SK-N-MC (cell line): ENCODE results near the gene THTPA.
"Not testable (repeated sequence)": the region's sequence is repeated elsewhere in the genome, so short reads cannot be mapped to it uniquely, and the experiment has no call there.

Experiments
- DNase-seq: peaks from one replicate; pipeline ENCODE4 v3.0.0-alpha.2; 2011; ENCODE audit warnings: low read depth, low spot score
- H3K27ac ChIP-seq: fragments of 200-600 bp; sonication (generic); 2 replicates; pipeline ENCODE4 v1.5.1; 2016; ENCODE audit warnings: mixed run types
- H3K36me3 ChIP-seq: fragments of 200-600 bp; sonication (generic); 2 replicates; pipeline ENCODE4 v1.6.1; 2017; ENCODE audit warnings: antibody characterized with exemption, low read length, mixed read lengths; ENCODE audit not compliant: insufficient read depth
- H3K4me3 ChIP-seq: fragments of 200-600 bp; sonication (generic); 2 replicates; pipeline ENCODE4 v1.5.1; 2016
- H3K9ac ChIP-seq: fragments of 200-600 bp; sonication (generic); 2 replicates; pipeline ENCODE4 v1.8.0; 2017; ENCODE audit warnings: mixed run types, mixed read lengths; ENCODE audit not compliant: insufficient read length
- H3K9me3 ChIP-seq: fragments of 200-600 bp; sonication (generic); 2 replicates; pipeline ENCODE4 v1.6.1; 2017; ENCODE audit warnings: low read depth, mild to moderate bottlenecking, antibody characterized with exemption, low read length, moderate library complexity, mixed read lengths
- EZH2 ChIP-seq: fragments of 200-600 bp; sonication (generic); IDR thresholded peaks from one replicate; pipeline ENCODE4 v1.6.1; 2017; ENCODE audit warnings: antibody characterized with exemption
- FOXP2 ChIP-seq: optimal IDR thresholded peaks from 2 replicates; pipeline ENCODE3; 2011; ENCODE audit warnings: mild to moderate bottlenecking, moderate library complexity; ENCODE audit not compliant: insufficient read depth; ENCODE audit errors: extremely low read length, control extremely low read depth
- POLR2AphosphoS5 ChIP-seq: IDR thresholded peaks from 2 replicates; pipeline ENCODE4 v1.6.1; 2012; ENCODE audit warnings: mild to moderate bottlenecking, low read depth, low read length, borderline replicate concordance

THTPA gene

GRCh38 chr14:23530375-23531055, 25.6 kb upstream of the THTPA start:
- TF ChIP-seq EZH2 = no peak
- no peak for DNase-seq
- no peak overlapping the region for H3K4me3 ChIP-seq
- no peaks in the 10 kb centered on the region for H3K9me3 ChIP-seq
- no peaks in the 10 kb centered on the region for H3K36me3 ChIP-seq
- no peak overlapping the region for H3K27ac ChIP-seq
- no peak overlapping the region for H3K9ac ChIP-seq

GRCh38 chr14:23531391-23531790, 24.7 kb upstream of the THTPA start:
- Histone ChIP-seq H3K36me3 (no peaks in the 10 kb centered on the region), H3K9me3 (no peaks in the 10 kb centered on the region), H3K9ac (no peak overlapping the region), H3K4me3 (no peak overlapping the region), H3K27ac (no peak overlapping the region)
- TF ChIP-seq FOXP2 (no peak), POLR2AphosphoS5 (no peak), EZH2 (no peak)
- DNase-seq = no peak

GRCh38 chr14:23532658-23533057, 23.4 kb upstream of the THTPA start:
- Histone ChIP-seq H3K36me3 (no peaks in the 10 kb centered on the region), H3K27ac (no peak overlapping the region), H3K4me3 (no peak overlapping the region), H3K9me3 (no peaks in the 10 kb centered on the region), H3K9ac (no peak overlapping the region)
- no peak for DNase-seq
- no peak for TF ChIP-seq FOXP2
- TF ChIP-seq POLR2AphosphoS5 = no peak
- no peak for TF ChIP-seq EZH2

- DNase-seq = no peak
- H3K27ac ChIP-seq = no peak overlapping the region
- no peak overlapping the region for H3K4me3 ChIP-seq
- H3K36me3 ChIP-seq = no peaks in the 10 kb centered on the region
- TF ChIP-seq FOXP2 = no peak
- no peak for TF ChIP-seq EZH2
- no peak for TF ChIP-seq POLR2AphosphoS5
- H3K9ac ChIP-seq = no peak overlapping the region
- no peaks in the 10 kb centered on the region for H3K9me3 ChIP-seq
Observed at GRCh38 chr14:23533652-23534435, 22.2 kb upstream of the THTPA start.

- no peak overlapping the region for H3K9ac ChIP-seq
- H3K27ac ChIP-seq = no peak overlapping the region
- H3K4me3 ChIP-seq = no peak overlapping the region
- H3K9me3 ChIP-seq = no peaks in the 10 kb centered on the region
- H3K36me3 ChIP-seq = no peaks in the 10 kb centered on the region
- TF ChIP-seq FOXP2 (no peak), EZH2 (no peak), POLR2AphosphoS5 (no peak)
- DNase-seq = no peak
Observed at GRCh38 chr14:23535943-23536342, 20.1 kb upstream of the THTPA start.

GRCh38 chr14:23536494-23536893, 19.6 kb upstream of the THTPA start:
- H3K9me3 ChIP-seq = no peaks in the 10 kb centered on the region
- DNase-seq = no peak
- no peak overlapping the region for H3K4me3 ChIP-seq
- H3K36me3 ChIP-seq = no peaks in the 10 kb centered on the region
- TF ChIP-seq POLR2AphosphoS5 (no peak), EZH2 (no peak), FOXP2 (no peak)
- no peak overlapping the region for H3K9ac ChIP-seq
- no peak overlapping the region for H3K27ac ChIP-seq

- not testable (repeated sequence) for H3K36me3 ChIP-seq, H3K9me3 ChIP-seq, H3K27ac ChIP-seq, DNase-seq, H3K4me3 ChIP-seq, H3K9ac ChIP-seq
Observed at GRCh38 chr14:23536906-23537305, 19.2 kb upstream of the THTPA start.

GRCh38 chr14:23537351-23538049, 18.6 kb upstream of the THTPA start:
- TF ChIP-seq EZH2 (no peak), POLR2AphosphoS5 (no peak), FOXP2 (no peak)
- no peaks in the 10 kb centered on the region for H3K9me3 ChIP-seq
- DNase-seq = no peak
- no peak overlapping the region for H3K9ac ChIP-seq
- no peaks in the 10 kb centered on the region for H3K36me3 ChIP-seq
- no peak overlapping the region for H3K27ac ChIP-seq
- no peak overlapping the region for H3K4me3 ChIP-seq
